GM12878 (cell line): Measurements from ENCODE around the gene VPREB1.

Experiments
- ETV6 ChIP-seq, 2 experiments: fragments of 450-650 bp in 1 of 2; IDR thresholded peaks in 1 of 2; conservative IDR thresholded peaks in 1 of 2; 2 replicates each; pipeline ENCODE4 v1.6.1; 2014; ENCODE audit warnings: antibody characterized with exemption in 1 of 2, borderline replicate concordance in 1 of 2, low read depth in 1 of 2, mild to moderate bottlenecking in 1 of 2, moderate library complexity in 1 of 2
- FOXK2 ChIP-seq: fragments of 450-650 bp; IDR thresholded peaks from 2 replicates; pipeline ENCODE4 v1.6.1; 2017; ENCODE audit warnings: mild to moderate bottlenecking, moderate library complexity
- LARP7 ChIP-seq: fragments of 450-650 bp; IDR thresholded peaks from 2 replicates; pipeline ENCODE4 v1.6.1; 2017; ENCODE audit warnings: mild to moderate bottlenecking
- NFYB ChIP-seq: IDR thresholded peaks from 2 replicates; pipeline ENCODE4 v1.6.1; 2011; ENCODE audit warnings: low read depth, mild to moderate bottlenecking, low read length, improper control_type of control experiment, moderate library complexity; ENCODE audit not compliant: insufficient read depth
- PAX8 ChIP-seq: fragments of 450-650 bp; IDR thresholded peaks from 2 replicates; pipeline ENCODE4 v1.6.1; 2017; ENCODE audit warnings: mild to moderate bottlenecking, moderate library complexity
- POLR2AphosphoS5 ChIP-seq: IDR thresholded peaks from 2 replicates; pipeline ENCODE4 v1.6.1; 2011; ENCODE audit warnings: mild to moderate bottlenecking, low read length, inconsistent platforms
- SMC3 ChIP-seq: IDR thresholded peaks from 2 replicates; pipeline ENCODE4 v1.6.1; 2011; ENCODE audit warnings: low read length, improper control_type of control experiment, borderline replicate concordance
- YY1 ChIP-seq: IDR thresholded peaks from 2 replicates; pipeline ENCODE4 v1.6.1; 2011; ENCODE audit warnings: low read depth, mild to moderate bottlenecking, low read length
- ZNF274 ChIP-seq: IDR thresholded peaks from one replicate; pipeline ENCODE4 v1.8.0; 2011; ENCODE audit not compliant: insufficient read length, insufficient read depth
- TF ChIP-seq, protein P1 (sequence below), 3 experiments: IDR thresholded peaks in 2 of 3; conservative IDR thresholded peaks in 1 of 3; 2 replicates each; pipeline ENCODE4 v1.5.1; 2011; ENCODE audit warnings: low read depth in 3 of 3, low read length in 3 of 3, mild to moderate bottlenecking in 3 of 3, control low read depth in 2 of 3, moderate library complexity in 2 of 3, inconsistent platforms in 1 of 3, mixed read lengths in 1 of 3; ENCODE audit not compliant: control insufficient read depth in 2 of 3, insufficient read depth in 1 of 3; ENCODE audit errors: extremely low read depth in 1 of 3
- TF ChIP-seq, protein P2 (sequence below): fragments of 450-650 bp; IDR thresholded peaks from 2 replicates; pipeline ENCODE4 v1.6.1; 2017; ENCODE audit warnings: mild to moderate bottlenecking, low read depth, inconsistent platforms; ENCODE audit not compliant: poor library complexity, severe bottlenecking
- TF ChIP-seq, protein P3 (sequence below): IDR thresholded peaks from 2 replicates; pipeline ENCODE4 v1.6.1; 2012; ENCODE audit warnings: low read depth, low read length, improper control_type of control experiment
- TF ChIP-seq, protein P4 (sequence below): IDR thresholded peaks from 2 replicates; pipeline ENCODE4 v1.6.1; 2011; ENCODE audit warnings: low read depth, low read length, improper control_type of control experiment, borderline replicate concordance

DNA sequence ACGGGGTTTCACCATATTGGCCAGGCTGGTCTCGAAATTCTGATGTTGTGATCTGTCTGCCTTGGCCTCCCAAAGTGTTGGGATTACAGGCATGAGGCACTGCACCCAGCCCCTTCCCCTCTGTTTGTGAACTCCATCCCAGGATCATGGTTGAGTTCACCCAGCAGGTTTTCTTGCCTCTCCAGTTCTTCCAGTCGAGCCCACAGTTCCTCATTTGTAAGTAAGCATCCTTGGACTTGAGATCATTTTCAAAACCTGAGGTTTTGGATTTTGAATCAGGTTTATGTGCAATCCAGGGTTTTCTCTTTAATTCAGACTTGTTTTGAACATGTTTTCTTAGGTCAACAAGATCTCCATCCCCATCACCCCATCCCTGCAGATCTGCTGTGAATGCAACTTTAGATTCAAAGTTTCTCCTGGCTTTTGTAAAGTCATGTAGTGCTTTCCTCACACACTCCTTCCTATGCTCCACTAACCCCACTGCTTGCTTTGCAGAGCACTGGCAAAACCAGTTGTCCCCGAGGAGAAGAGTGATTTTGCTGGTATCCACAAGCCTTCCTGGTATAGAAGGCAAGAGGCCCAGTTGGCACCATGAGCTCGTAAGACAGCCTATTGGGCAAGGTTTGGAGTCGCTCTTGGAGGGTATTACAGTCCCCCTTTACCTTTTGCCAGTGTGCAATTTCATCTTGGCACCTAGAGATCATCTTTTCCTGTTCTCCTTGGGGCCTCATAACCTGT, 14.7 kb upstream of the VPREB1 start:
- TF ChIP-seq, protein P1, sequence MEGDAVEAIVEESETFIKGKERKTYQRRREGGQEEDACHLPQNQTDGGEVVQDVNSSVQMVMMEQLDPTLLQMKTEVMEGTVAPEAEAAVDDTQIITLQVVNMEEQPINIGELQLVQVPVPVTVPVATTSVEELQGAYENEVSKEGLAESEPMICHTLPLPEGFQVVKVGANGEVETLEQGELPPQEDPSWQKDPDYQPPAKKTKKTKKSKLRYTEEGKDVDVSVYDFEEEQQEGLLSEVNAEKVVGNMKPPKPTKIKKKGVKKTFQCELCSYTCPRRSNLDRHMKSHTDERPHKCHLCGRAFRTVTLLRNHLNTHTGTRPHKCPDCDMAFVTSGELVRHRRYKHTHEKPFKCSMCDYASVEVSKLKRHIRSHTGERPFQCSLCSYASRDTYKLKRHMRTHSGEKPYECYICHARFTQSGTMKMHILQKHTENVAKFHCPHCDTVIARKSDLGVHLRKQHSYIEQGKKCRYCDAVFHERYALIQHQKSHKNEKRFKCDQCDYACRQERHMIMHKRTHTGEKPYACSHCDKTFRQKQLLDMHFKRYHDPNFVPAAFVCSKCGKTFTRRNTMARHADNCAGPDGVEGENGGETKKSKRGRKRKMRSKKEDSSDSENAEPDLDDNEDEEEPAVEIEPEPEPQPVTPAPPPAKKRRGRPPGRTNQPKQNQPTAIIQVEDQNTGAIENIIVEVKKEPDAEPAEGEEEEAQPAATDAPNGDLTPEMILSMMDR (IDR thresholded peaks at IDR 0.05 in 2 of 3, conservative IDR thresholded peaks at IDR 0.05 in 1 of 3; ENCODE audit: control insufficient read depth in 2 of 3, extremely low read depth in 1 of 3, insufficient read depth in 1 of 3, low read depth in 3 of 3, low read length in 3 of 3): no peak
- no peak for TF ChIP-seq PAX8
- TF ChIP-seq FOXK2: no peak
- TF ChIP-seq ETV6 (conservative IDR thresholded peaks at IDR 0.05 in 1 of 2, IDR thresholded peaks at IDR 0.05 in 1 of 2; ENCODE audit: borderline replicate concordance in 1 of 2, low read depth in 1 of 2): no peak
- TF ChIP-seq, protein P2, sequence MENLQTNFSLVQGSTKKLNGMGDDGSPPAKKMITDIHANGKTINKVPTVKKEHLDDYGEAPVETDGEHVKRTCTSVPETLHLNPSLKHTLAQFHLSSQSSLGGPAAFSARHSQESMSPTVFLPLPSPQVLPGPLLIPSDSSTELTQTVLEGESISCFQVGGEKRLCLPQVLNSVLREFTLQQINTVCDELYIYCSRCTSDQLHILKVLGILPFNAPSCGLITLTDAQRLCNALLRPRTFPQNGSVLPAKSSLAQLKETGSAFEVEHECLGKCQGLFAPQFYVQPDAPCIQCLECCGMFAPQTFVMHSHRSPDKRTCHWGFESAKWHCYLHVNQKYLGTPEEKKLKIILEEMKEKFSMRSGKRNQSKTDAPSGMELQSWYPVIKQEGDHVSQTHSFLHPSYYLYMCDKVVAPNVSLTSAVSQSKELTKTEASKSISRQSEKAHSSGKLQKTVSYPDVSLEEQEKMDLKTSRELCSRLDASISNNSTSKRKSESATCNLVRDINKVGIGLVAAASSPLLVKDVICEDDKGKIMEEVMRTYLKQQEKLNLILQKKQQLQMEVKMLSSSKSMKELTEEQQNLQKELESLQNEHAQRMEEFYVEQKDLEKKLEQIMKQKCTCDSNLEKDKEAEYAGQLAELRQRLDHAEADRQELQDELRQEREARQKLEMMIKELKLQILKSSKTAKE: no peak
- no peak for TF ChIP-seq YY1
- TF ChIP-seq, protein P3, sequence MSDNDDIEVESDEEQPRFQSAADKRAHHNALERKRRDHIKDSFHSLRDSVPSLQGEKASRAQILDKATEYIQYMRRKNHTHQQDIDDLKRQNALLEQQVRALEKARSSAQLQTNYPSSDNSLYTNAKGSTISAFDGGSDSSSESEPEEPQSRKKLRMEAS: no peak
- TF ChIP-seq, protein P4, sequence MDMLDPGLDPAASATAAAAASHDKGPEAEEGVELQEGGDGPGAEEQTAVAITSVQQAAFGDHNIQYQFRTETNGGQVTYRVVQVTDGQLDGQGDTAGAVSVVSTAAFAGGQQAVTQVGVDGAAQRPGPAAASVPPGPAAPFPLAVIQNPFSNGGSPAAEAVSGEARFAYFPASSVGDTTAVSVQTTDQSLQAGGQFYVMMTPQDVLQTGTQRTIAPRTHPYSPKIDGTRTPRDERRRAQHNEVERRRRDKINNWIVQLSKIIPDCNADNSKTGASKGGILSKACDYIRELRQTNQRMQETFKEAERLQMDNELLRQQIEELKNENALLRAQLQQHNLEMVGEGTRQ: no peak
- no peak for TF ChIP-seq NFYB
- TF ChIP-seq ZNF274: no peak
- TF ChIP-seq LARP7: no peak
- no peak for TF ChIP-seq POLR2AphosphoS5
- no peak for TF ChIP-seq SMC3
